Thyroid gland (tissue), 4 donors: ENCODE results near the gene KISS1R. TPM values are rescaled to one million over a fixed set of nuclear protein-coding genes. Genes with fewer than 3 reads are reported as not detected.

ENCODE experiments used
- DNase-seq, 2 donors: peaks; one replicate each; pipeline ENCODE4 v3.0.0-alpha.2; 2019
- H3K27ac ChIP-seq, 3 donors: fragments of 200-600 bp; sonication (generic); 1 replicate in 2 of 3; 2 replicates in 1 of 3; pipeline ENCODE4 v1.5.1; 2016 to 2019; ENCODE audit warnings: mild to moderate bottlenecking in 1 of 3, moderate library complexity in 1 of 3
- H3K27me3 ChIP-seq: fragments of 200-600 bp; sonication (generic); one replicate; pipeline ENCODE4 v1.5.1; 2019
- H3K36me3 ChIP-seq, 2 donors: fragments of 200-600 bp; sonication (generic); one replicate each; pipeline ENCODE4 v1.5.1; 2016 to 2019
- H3K4me1 ChIP-seq, 2 donors: fragments of 200-600 bp; sonication (generic); one replicate each; pipeline ENCODE4 v1.5.1; 2017 to 2019
- H3K4me3 ChIP-seq, 3 donors: fragments of 200-600 bp; sonication (generic); replicated peaks in 1 of 3; 1 replicate in 2 of 3; 2 replicates in 1 of 3; pipeline ENCODE4 v1.5.1; 2016; ENCODE audit warnings: mild to moderate bottlenecking in 1 of 3
- H3K9me3 ChIP-seq: fragments of 200-600 bp; sonication (generic); one replicate; pipeline ENCODE4 v1.5.1; 2017
- CTCF ChIP-seq, 6 experiments: fragments of 200-600 bp in 3 of 6; fragments of 450-650 bp in 3 of 6; sonication (generic) in 3 of 6; IDR thresholded peaks; one replicate each; pipeline ENCODE4 v1.5.1; 2016 to 2019; ENCODE audit warnings: antibody characterized with exemption in 6 of 6, mild to moderate bottlenecking in 2 of 6, inconsistent platforms in 1 of 6, moderate library complexity in 1 of 6
- POLR2A ChIP-seq, 2 donors: fragments of 450-650 bp; IDR thresholded peaks; one replicate each; pipeline ENCODE4 v1.6.1; 2017; ENCODE audit warnings: antibody characterized with exemption in 2 of 2, mild to moderate bottlenecking in 2 of 2, moderate library complexity in 1 of 2
- WGBS, 2 donors: methylation state at CpG; one replicate each; pipeline ENCODE4 v1.1.5; 2017; 5-methylcytosine and 5-hydroxymethylcytosine counted together
- intact Hi-C: fragments of 100-400 bp; cut with DNase I; formaldehyde crosslinking; loops from one replicate; pipeline ENCODE4 v1.15.1; 2023
- total RNA-seq, 4 donors: library from RNA; depleted of rRNA; stranded (reverse); fragments of >200 nt; gene quantifications; one replicate each; pipeline ENCODE4 v1.2.3, GENCODE V29; 2016

The KISS1R gene
- total RNA-seq, 4 donors from 2014 or later = not detected

- intact Hi-C loops = no loop called here
- no peak for TF ChIP-seq POLR2A (IDR thresholded peaks at IDR 0.05)
- TF ChIP-seq CTCF (IDR thresholded peaks at IDR 0.05) = no peak
- DNase-seq = no peak
Measured at GRCh38 chr19:947090-947706, 30.1 kb downstream of the KISS1R start.

DNA sequence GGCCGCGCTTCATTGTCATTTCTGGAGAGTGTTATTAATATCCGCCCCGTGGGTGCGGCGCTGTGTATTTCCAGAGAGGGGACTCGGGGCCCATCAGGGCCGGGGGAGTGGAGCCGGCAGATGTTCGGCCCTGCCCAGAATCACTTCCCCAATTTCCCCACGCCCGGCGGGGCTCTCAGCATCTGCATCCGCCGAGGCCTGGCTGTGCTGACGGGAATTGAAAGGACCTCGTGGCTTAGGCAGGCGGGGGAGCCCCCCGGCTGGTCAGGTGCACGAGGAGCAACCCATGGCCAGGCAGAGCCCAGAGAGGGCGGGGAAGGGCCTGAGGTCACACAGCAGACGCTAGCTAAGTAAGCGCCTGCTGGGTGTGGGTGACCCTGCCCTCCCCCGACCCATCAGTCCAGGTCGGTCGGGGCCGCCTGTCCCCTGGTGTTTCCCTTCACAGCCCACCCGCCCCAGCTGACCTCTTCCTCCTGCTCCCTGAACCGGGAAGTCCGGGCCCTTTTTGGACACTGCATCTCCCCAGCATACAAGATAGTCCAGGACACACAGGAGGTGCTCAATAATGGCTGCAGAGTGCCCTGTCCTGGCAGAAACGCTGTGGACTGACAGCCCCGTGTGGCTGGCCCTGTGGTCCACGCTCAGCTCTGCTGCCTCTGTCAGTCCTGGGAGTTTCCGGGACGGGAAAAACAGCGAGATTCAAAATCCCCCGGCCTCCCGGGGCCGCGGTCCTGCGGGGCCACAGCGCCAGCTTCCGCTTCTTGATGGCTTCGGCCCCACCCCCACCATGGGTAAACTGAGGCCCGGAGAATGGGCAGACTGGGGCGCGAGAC lies 30.8 kb downstream of the KISS1R start:
- Histone ChIP-seq H3K36me3 (no peaks in the 10 kb centered on the region), H3K27me3 (no peaks in the 10 kb centered on the region), H3K27ac (no peak overlapping the region), H3K4me3 (no peak overlapping the region), H3K4me1 (peaks cover 4 to 13% of the 10 kb centered on the region in 2 donors), H3K9me3 (no peaks in the 10 kb centered on the region)
- TF ChIP-seq CTCF (IDR thresholded peaks at IDR 0.05) = no peak
- no peak for TF ChIP-seq POLR2A (IDR thresholded peaks at IDR 0.05)
- intact Hi-C loops = no loop called here
- WGBS, 2 donors = 88 to 92% methylated on average over 32 to 35 of the region's 47 CpGs
- peak; percentile 31 to 39 for DNase-seq

More at GRCh38 chr19:947090-947706, 30.1 kb downstream of the KISS1R start:
- peaks cover 0 to 8% of the 10 kb centered on the region in 2 donors for H3K4me1 ChIP-seq
- H3K9me3 ChIP-seq = no peaks in the 10 kb centered on the region
- H3K4me3 ChIP-seq = no peak overlapping the region
- no peaks in the 10 kb centered on the region for H3K27me3 ChIP-seq
- 87 to 96% methylated on average over 29 of the region's 30 CpGs for WGBS, 2 donors
- no peaks in the 10 kb centered on the region for H3K36me3 ChIP-seq
- H3K27ac ChIP-seq = no peak overlapping the region

DNA sequence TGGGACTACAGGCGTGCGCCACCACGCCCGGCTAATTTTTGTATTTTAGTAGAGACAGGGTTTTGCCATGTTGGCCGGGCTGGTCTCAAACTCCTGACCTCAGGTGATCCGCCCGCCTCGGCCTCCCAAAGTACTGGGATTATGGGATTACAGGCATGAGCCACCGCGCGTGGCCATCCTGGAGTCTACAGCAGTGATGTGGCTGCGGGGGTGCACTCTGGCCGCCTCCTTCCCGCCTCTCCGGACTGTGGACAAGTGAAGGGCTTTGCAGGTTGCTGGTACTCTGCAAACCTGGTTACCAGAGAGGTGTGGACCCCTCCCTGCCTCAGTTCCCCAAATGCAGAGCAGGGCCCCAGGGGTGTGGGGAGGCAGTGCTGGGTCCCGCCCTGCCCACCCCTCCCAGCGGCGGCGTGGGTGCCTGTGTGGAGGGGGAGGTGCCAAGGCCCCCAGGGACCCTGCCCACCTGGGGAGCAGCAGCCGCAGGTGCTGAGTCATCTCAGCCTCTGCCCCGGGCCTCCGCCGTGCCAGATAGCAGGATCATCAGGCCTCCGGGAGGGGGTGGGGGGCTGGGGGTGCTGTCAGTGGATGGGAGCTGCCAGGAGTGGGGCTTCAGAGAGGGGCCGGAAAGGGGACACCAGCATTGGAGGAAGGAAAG lies 31.8 kb downstream of the KISS1R start:
- no peak for DNase-seq
- H3K4me1 ChIP-seq = peaks cover 11 to 19% of the 10 kb centered on the region in 2 donors
- no peaks in the 10 kb centered on the region for H3K27me3 ChIP-seq
- H3K9me3 ChIP-seq = no peaks in the 10 kb centered on the region
- 91 to 95% methylated on average over 11 to 12 of the region's 25 CpGs for WGBS, 2 donors
- TF ChIP-seq CTCF (IDR thresholded peaks at IDR 0.05) = no peak
- no peak for TF ChIP-seq POLR2A (IDR thresholded peaks at IDR 0.05)
- no peak overlapping the region for H3K27ac ChIP-seq
- intact Hi-C loops = no loop called here
- no peak overlapping the region for H3K4me3 ChIP-seq
- H3K36me3 ChIP-seq = no peaks in the 10 kb centered on the region

DNA sequence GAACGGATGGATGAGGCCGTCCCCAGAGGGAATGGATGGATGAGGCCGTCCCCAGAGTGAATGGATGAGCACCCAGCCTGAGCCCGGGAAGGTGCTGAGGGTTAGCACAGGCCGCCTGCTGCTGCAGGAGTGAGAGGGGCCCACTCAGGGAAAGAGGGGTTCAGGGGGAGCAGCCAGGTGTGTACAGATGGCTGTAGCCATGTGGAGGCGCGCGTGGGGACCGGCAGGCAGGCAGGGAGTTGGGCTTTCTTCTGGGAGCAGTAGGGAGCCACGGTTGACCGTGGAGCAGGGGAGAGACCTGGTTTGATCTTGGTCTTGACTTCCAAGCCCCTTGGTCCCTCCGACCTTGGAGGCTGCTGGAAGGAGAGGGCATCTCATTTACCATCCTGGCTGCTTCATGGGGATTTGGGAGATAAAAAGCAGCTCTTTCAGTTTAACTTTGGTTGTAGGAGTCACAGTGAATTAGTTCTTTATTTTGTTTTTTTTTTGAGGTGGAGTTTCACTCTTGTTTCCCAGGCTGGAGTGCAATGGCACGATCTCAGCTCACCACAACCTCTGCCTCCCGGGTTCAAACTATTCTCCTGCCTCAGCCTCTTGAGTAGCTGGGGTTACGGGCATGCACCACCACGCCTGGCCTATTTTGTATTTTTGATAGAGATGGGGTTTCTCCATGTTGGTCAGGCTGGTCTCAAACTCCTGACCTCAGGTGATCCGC lies 33.4 kb downstream of the KISS1R start:
- H3K27me3 ChIP-seq = no peaks in the 10 kb centered on the region
- H3K9me3 ChIP-seq = no peaks in the 10 kb centered on the region
- intact Hi-C loops = no loop called here
- TF ChIP-seq CTCF (IDR thresholded peaks at IDR 0.05) (no peak), POLR2A (IDR thresholded peaks at IDR 0.05) (no peak)
- no peak for DNase-seq
- no peak overlapping the region for H3K27ac ChIP-seq
- peaks cover 11% of the 10 kb centered on the region in 2 donors for H3K4me1 ChIP-seq
- H3K4me3 ChIP-seq = no peak overlapping the region
- H3K36me3 ChIP-seq = no peaks in the 10 kb centered on the region
- WGBS, 2 donors = 81 to 85% methylated on average over 14 to 17 of the region's 17 CpGs
